ENCODE measurements around the gene RHOG.

The RHOG gene

GRCh38 chr11:3859373-3859881 lies 18.7 kb upstream of the RHOG start:
- no peak overlapping the region for H3K4me3 ChIP-seq (ENCODE audit: control insufficient read depth, low read depth, low read length)
- no peak for DNase-seq (ENCODE audit: low read depth)

GRCh38 chr11:3857628-3858027 lies 16.9 kb upstream of the RHOG start:
- no peak overlapping the region for H3K4me3 ChIP-seq (ENCODE audit: control insufficient read depth, low read depth, low read length)
- no peak for DNase-seq (ENCODE audit: low read depth)
- TF ChIP-seq CTCF (conservative IDR thresholded peaks at IDR 0.05; ENCODE audit: control insufficient read depth, insufficient read depth, low read depth, low read length): no peak

More at GRCh38 chr11:3859373-3859881, 18.7 kb upstream of the RHOG start:
- no peak for TF ChIP-seq CTCF (conservative IDR thresholded peaks at IDR 0.05; ENCODE audit: control insufficient read depth, insufficient read depth, low read depth, low read length)

- DNase-seq (ENCODE audit: low read depth): no peak
- H3K4me3 ChIP-seq (ENCODE audit: control insufficient read depth, low read depth, low read length): peak overlapping the region; percentile 66
- TF ChIP-seq CTCF (conservative IDR thresholded peaks at IDR 0.05; ENCODE audit: control insufficient read depth, insufficient read depth, low read depth, low read length): no peak
These were observed 16.2 kb upstream of the RHOG start for GRCh38 chr11:3856856-3857553.

GRCh38 chr11:3855808-3856491 lies 15.2 kb upstream of the RHOG start:
- TF ChIP-seq CTCF (conservative IDR thresholded peaks at IDR 0.05; ENCODE audit: control insufficient read depth, insufficient read depth, low read depth, low read length): no peak
- DNase-seq (ENCODE audit: low read depth): no peak
- peak overlapping the region; percentile 66 for H3K4me3 ChIP-seq (ENCODE audit: control insufficient read depth, low read depth, low read length)

GRCh38 chr11:3854977-3855807 lies 14.4 kb upstream of the RHOG start, which contains the start of gene STIM1:
STIM1 (plus strand) TSS chr11:3855664; CDS start chr11:3856271, 607 bp downstream.
- DNase-seq (ENCODE audit: low read depth): peak; percentile 90
- peak; percentile 83 for TF ChIP-seq CTCF (conservative IDR thresholded peaks at IDR 0.05; ENCODE audit: control insufficient read depth, insufficient read depth, low read depth, low read length)
- H3K4me3 ChIP-seq (ENCODE audit: control insufficient read depth, low read depth, low read length): peak within 1 kb of the TSS; percentile 80

GRCh38 chr11:3854660-3854976 lies 13.9 kb upstream of the RHOG start:
- DNase-seq (ENCODE audit: low read depth): no peak
- no peak overlapping the region for H3K4me3 ChIP-seq (ENCODE audit: control insufficient read depth, low read depth, low read length)
- TF ChIP-seq CTCF (conservative IDR thresholded peaks at IDR 0.05; ENCODE audit: control insufficient read depth, insufficient read depth, low read depth, low read length): no peak

Measured in fibroblast of mammary gland (primary cell).